MM.1S (cell line): ENCODE results near the gene CLC.

ENCODE experiments used
- CTCF ChIP-seq: fragments of 300-600 bp; sonication (generic); IDR thresholded peaks from 2 replicates; pipeline ENCODE4 v1.5.1; 2016; ENCODE audit warnings: antibody characterized with exemption, low read length, mixed read lengths
- EZH2 ChIP-seq: fragments of 300-600 bp; sonication (generic); optimal IDR thresholded peaks from 2 replicates; pipeline ENCODE3; 2017; ENCODE audit warnings: low read depth, mild to moderate bottlenecking, antibody characterized with exemption, low read length, mixed read lengths
- EZH2phosphoT487 ChIP-seq: fragments of 300-600 bp; sonication (generic); IDR thresholded peaks from 2 replicates; pipeline ENCODE4 v1.6.1; 2018; ENCODE audit warnings: antibody characterized with exemption, low read length

- TF ChIP-seq EZH2 (no peak), CTCF (no peak), EZH2phosphoT487 (no peak)
Observed at GRCh38 chr19:39695759-39696158, 42.1 kb downstream of the CLC start.
